ENCODE measurements around the gene THEM5.
"Not testable (repeated sequence)": the region's sequence is repeated elsewhere in the genome, so short reads cannot be mapped to it uniquely, and the experiment has no call there.

The THEM5 gene

GRCh38 chr1:151853411-151853943, at the start of gene THEM5:
Gene THEM5 (minus strand): TSS chr1:151853712. CDS start chr1:151853565, 147 bp downstream.
- no peak for DNase-seq

GRCh38 chr1:151902858-151903257, 49.3 kb upstream of the THEM5 start:
- no peak for DNase-seq

DNA sequence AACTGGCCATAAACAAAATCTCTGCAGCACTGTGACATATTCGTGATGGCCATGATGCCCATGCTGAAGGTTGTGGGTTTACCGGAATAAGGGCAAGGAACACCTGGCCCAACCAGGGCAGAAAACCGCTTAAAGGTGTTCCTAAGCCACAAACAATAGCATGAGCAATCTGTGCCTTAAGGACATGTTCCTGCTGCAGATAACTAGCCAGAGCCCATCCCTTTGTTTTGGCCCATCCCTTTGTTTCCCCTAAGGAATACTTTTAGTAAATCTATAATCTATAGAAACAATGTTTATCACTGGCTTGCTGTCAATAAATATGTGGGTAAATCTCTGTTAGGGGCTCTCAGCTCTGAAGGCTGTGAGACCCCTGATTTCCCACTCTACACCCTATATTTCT, 47.3 kb upstream of the THEM5 start:
- not testable (repeated sequence) for DNase-seq

DNA sequence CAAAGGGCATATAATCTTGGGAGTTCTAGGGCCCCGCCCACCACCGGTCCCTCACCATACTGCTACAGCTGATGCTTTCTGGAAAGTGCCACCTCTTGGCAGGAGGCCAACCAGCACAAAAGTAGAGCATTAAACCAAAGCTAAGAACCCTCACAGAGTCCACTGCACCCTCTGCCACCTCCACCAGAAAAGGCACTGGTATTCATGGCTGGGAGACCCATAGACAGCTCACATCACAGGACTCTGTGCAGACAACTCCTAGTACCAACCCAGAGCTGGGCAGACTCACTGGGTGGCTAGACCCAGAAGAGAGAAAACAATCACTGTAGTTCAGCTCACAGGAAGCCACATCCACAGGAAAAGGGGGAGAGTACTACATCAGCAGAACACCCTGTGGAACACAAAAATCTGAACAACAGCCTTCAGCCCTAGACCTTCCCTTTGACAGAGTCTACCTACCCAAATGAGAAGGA, 45.0 kb upstream of the THEM5 start:
- DNase-seq, result no peak

- DNase-seq, result no peak
Observed at GRCh38 chr1:151897991-151898431, 44.5 kb upstream of the THEM5 start.

DNA sequence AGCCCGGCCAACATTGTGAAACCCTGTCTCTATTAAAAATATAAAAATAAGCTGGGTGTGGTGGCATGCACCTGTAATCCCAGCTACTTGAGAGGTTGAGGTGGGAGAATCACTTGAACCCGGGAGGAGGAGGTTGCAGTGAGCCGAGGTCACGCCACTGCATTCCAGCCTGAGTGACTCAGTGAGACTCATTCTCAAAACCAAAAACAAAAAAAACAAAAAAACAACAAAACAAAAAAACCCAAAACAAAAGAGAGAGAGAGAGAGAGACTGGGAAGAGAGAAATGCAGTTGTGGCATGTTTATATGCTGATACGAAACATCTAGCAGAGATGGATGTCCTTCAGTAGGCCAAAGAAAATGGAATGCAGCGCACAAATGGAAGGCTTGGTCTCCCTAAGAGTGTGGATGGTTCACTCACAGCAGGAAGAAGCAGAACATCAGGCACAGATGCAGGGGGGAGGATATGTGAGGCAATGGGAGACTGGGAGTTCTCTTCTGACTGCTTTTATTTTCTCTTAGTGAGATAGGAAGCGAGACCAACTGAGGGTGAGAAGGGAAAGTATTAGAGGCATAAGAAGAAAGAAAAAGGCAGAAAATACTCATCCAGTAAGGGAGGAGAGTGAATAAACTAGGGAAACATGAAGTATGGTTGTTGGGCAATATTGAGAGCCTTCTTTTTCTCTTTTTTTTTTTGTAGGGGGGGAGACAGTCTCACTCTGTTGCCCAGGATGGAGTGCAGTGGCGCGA, 39.8 kb upstream of the THEM5 start:
- DNase-seq, result no peak

DNA sequence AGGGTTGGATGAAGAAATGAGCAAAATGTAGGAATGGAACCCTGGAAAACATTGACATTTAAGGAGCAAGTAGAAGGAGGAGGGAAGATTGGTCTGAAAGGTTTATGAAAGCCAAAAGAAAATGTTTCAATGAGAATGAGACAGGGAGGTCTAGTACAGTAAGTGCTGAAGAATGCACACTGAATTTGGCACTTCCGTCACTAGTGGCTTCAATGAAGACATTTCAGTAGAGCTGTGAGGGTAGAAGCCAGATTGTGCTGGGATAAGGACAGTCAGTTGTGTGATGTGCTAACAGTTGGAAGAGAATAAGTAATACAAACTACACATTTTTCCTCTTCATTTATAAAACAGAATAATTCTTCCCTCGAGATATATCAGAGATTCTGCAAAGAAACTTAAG, 38.7 kb upstream of the THEM5 start:
- DNase-seq, result no peak

DNA sequence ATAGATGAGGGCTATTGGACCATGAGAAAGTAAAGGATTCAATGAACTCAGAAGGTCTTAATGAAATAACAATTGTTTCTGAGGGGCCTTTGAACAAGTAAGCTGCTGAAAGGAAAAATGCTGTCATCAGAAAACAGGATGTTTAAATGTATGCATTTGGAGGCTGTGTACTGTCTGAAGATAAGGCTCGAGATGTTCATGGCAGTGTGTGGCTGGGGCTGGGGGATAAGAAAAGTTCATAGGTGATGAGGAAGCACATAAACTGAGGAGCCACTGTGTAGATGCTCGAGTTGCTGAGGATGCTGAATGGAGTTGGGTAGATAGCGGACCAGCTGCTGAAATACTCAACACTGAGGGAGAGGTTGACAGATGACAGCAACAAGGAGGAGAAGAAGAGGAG, 38.0 kb upstream of the THEM5 start:
- no peak for DNase-seq

DNA sequence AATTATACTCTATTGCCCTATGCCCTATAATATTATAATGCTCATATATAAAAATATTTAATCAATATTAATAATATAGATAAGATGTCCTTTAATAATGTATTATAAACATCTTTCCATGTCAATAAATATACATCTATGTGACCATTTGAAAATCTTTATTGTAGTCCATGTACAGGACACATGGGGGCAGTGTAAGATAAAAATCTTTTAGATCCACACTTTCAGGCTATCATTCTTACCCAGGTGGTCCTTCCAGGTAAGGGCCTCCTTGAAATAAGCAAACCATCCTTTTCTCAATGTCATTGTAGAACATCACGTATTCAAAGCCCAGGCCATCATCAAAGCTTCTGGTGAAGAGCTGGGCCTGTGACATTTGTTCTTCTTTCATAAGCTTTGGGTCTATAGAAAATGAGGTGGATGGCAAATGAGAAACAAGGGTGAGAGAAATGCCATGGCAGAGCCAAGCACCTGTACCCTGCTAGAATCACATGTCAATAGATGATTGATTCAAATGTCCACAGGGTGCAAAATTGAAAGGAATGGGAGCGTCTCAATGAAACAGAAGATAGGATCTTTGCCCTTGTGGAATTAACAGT, 35.6 kb upstream of the THEM5 start:
- DNase-seq, result no peak

DNA sequence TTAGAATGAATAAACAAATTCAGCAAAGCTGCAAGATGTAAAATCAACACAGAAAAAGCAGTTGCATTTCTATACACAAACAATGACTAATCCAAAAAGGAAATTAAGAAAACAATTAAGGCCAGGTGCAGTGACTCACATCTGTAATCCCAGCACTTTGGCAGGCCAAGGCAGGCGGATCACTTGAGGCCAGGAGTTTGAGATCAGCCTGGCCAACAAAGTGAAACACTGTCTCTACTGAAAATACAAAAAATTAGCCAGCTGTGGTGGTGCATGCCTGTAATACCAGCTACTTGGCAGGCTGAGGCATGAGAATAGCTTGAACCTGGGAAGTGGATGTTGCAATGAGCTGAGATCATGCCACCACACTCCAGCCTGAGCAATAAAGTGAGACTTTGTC, 33.5 kb upstream of the THEM5 start:
- no peak for DNase-seq

GRCh38 chr1:151885479-151885878, 32.0 kb upstream of the THEM5 start:
- DNase-seq, result no peak

- DNase-seq, result not testable (repeated sequence)
Observed at GRCh38 chr1:151884879-151885278, 31.4 kb upstream of the THEM5 start.

GRCh38 chr1:151884445-151884844, 30.9 kb upstream of the THEM5 start:
- DNase-seq, result not testable (repeated sequence)

DNA sequence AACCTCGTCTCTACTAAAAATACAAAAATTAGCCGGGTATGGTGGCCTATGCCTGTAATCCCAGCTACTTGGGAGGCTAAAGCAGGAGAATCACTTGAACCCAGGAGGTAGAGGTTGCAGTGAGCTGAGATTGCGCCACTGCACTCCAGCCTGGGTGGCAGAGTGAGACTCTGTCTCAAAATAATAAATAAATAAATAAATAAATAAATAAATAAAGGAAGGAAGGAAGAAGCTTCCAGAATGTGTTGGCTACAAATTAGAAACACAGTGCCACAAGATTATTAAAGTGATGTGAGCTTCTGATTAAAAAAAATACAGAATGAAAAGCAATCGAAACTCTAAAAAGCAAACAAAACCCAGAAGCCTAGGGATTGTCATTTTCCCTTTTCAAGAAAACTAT, 30.4 kb upstream of the THEM5 start:
- not testable (repeated sequence) for DNase-seq

GRCh38 chr1:151882918-151883317, 29.4 kb upstream of the THEM5 start:
- DNase-seq, result not testable (repeated sequence)

DNA sequence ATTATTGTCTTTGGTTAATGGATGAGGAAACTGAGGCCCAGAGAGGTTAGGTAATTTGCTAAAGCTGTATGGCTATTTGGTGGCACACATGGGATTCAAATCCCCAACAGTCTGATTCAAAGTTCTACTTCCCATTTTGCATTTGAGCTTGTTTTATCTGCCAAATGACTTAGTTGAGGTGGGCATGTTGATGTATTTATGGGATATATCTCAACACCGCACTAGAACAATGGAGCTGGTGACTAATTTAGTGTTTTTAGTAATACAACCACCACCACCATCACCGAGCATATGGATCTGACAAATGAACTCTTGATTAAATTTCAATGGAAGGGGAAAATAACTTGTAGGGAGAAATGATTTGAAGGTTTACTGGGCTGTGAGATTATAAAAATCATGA, 29.0 kb upstream of the THEM5 start:
- no peak for DNase-seq

DNA sequence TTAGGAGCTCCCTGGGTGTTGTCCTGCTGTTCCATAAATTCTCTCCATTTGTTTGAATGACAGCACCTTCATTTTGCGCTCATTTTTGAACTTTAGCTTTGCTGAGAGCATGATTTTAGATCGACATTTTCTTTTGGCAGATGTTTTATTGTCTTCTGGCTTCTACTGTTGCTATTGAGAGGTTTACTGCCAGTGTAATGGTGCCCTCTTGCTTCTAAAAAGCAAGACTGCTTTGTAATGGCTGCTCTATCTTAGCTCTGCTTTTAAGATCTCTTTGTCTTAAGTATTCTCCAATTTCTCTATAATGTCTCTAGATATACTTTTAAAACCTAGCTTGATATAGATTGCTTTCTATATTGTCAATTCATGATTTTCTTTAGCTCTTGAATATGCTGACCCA, 28.0 kb upstream of the THEM5 start:
- no peak for DNase-seq

GRCh38 chr1:151875419-151876097, 22.0 kb upstream of the THEM5 start:
- DNase-seq, result no peak

DNA sequence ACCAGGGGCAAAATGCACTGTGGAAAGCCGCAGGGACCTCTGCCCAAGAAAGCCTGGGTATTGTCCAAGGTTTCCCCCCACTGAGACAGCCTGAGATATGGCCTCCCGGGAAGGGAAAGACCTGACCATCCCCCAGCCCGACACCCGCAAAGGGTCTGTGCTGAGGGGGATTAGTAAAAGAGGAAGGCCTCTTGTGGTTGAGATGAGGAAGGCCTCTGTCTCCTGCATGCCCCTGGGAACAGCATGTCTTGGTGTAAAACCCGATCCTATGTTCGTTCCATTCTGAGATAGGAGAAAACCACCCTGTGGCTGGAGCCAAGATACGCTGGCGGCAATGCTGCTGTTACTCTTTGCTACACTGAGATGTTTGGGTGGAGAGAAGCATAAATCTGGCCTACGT, 19.3 kb upstream of the THEM5 start:
- DNase-seq, result not testable (repeated sequence)

DNA sequence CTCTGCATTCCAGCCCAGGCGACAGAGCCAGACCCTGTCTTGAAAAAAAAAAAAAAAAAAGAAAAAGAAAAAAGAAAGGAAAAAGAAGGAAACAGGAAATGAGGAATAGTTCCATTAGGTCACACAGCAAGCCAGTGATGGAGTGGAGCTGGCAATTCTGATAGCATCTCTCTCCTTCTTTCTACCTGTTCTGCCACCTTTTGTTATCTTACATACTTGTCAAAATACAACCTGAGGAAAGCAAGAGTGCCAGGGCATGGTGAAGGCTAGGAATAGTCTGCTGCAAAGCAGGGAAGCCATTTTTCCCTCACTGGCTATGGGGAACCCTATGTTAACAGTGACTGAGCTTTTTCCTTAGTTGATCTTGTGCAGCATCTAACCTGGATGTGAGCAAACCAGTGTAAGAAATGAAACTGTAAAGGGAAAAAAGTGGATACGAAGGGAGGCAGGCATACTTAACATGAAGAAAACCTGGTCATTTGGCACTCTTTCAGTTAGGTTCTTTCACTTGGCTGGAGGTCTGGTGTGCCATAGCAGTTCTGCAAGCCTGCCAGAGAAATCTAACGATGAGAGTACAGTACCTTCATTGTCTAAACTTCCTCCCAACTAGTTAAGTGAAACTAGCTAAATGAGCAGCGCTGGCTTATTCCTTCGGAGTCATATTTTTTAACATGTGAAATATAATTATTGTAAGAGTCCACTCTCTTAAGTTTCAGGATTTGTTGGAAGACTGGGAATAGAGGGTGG, 17.9 kb upstream of the THEM5 start:
- DNase-seq, result no peak

DNA sequence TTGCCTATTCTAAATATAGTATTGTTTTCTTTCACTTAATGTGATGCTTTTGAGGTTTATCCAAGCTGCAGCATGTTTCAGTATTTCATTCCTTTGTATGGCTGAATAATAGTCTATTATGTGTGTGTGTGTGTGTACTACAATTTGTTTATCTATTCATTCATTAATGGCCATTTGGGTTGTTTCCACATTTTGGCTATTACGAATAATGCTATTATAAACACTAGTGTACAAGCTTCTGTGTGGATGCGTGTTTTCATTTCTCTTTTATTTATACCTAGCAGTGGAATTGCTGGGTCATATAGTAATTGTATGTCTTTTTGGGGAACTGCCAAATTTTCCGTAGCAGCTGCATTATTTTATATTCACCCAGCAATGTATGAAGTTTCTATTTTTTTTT, 15.0 kb upstream of the THEM5 start:
- no peak for DNase-seq

DNA sequence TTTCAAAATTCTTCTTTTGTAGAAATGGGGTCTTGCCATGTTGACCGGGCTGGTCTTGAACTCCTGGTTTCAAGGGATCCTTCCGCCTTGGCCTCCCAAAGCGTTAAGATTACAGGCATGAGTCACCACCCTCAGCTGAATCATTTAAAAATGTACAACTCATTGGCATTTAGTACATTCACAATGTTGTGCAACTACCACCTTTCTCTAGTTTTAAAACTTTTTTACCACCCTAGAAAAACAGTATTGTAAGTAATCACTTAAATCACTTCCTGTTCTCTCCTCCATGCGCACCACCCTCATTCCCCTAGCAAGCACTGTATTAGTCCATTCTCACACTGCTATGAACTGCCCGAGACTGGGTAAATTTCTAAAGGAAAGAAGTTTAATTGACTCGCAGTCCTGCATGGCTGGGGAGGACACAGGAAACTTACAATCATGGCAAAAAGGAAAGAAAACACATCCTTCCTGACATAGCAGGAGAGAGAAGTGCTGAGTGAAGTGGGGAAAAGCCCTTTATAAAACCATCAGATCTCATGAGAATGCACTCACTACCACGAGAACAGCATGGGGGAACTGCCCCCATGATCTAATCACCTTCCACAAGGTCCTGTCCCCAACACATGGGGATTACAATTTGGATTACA, 14.4 kb upstream of the THEM5 start:
- DNase-seq, result no peak

All from NCI-H187 treated with DMSO at 0.1 percent for 48 hours (cell line).